NCI-H1092 treated with DMSO at 0.1 percent for 48 hours (cell line): Measurements from ENCODE around the gene AMY1C.
"Not testable (repeated sequence)": the region's sequence is repeated elsewhere in the genome, so short reads cannot be mapped to it uniquely, and the experiment has no call there.

Experiments
- DNase-seq: peaks from one replicate; lab custom pipeline; 2025; lab: John Stamatoyannopoulos, UW

AMY1C gene

GRCh38 chr1:103749598-103749997 is at the start of gene AMY1C:
Gene AMY1C (plus strand): TSS chr1:103749898. CDS start chr1:103750470, 572 bp downstream.
- DNase-seq = not testable (repeated sequence)

- not testable (repeated sequence) for DNase-seq
Measured at GRCh38 chr1:103700669-103701068, 49.0 kb upstream of the AMY1C start.

- DNase-seq = not testable (repeated sequence)
Measured at GRCh38 chr1:103701256-103701655, 48.4 kb upstream of the AMY1C start.

GRCh38 chr1:103707670-103708069 is 42.0 kb upstream of the AMY1C start:
- not testable (repeated sequence) for DNase-seq

- not testable (repeated sequence) for DNase-seq
Measured at GRCh38 chr1:103710381-103710780, 39.3 kb upstream of the AMY1C start.

GRCh38 chr1:103717404-103717803 is 32.3 kb upstream of the AMY1C start:
- not testable (repeated sequence) for DNase-seq

- DNase-seq = not testable (repeated sequence)
Measured at GRCh38 chr1:103721473-103721872, 28.2 kb upstream of the AMY1C start.

GRCh38 chr1:103735334-103735733 is 14.4 kb upstream of the AMY1C start:
- DNase-seq = not testable (repeated sequence)

GRCh38 chr1:103738031-103738430 is 11.7 kb upstream of the AMY1C start:
- not testable (repeated sequence) for DNase-seq

GRCh38 chr1:103744449-103744848 is 5.2 kb upstream of the AMY1C start:
- DNase-seq = not testable (repeated sequence)

GRCh38 chr1:103745040-103745439 is 4.7 kb upstream of the AMY1C start:
- not testable (repeated sequence) for DNase-seq

- DNase-seq = not testable (repeated sequence)
Measured at GRCh38 chr1:103748273-103748672, 1.4 kb upstream of the AMY1C start.

GRCh38 chr1:103761896-103762295 is 12.2 kb downstream of the AMY1C start:
- no peak for DNase-seq

GRCh38 chr1:103779932-103780331 is 30.2 kb downstream of the AMY1C start:
- no peak for DNase-seq

- DNase-seq = no peak
Measured at GRCh38 chr1:103783944-103784377, 34.3 kb downstream of the AMY1C start.

- peak; percentile 19 for DNase-seq
Measured at GRCh38 chr1:103788377-103788776, 38.7 kb downstream of the AMY1C start.

- DNase-seq = no peak
Measured at GRCh38 chr1:103790172-103790571, 40.5 kb downstream of the AMY1C start.
